Testis (tissue), 2 donors: ENCODE data around the gene GRIK4.
A peak's percentile ranks its signal among the peaks of the same experiment; 100 is the strongest.

Experiments used
- CTCF ChIP-seq, 3 experiments: fragments of 450-650 bp in 2 of 3; fragments of 200-600 bp in 1 of 3; sonication (generic) in 1 of 3; IDR thresholded peaks; one replicate each; pipeline ENCODE4 v1.5.1; 2016 to 2019; ENCODE audit warnings: antibody characterized with exemption in 3 of 3, mild to moderate bottlenecking in 2 of 3, moderate library complexity in 1 of 3
- POLR2A ChIP-seq: fragments of 450-650 bp; IDR thresholded peaks from one replicate; pipeline ENCODE4 v1.6.1; 2017; ENCODE audit warnings: antibody characterized with exemption, mild to moderate bottlenecking, moderate library complexity

DNA sequence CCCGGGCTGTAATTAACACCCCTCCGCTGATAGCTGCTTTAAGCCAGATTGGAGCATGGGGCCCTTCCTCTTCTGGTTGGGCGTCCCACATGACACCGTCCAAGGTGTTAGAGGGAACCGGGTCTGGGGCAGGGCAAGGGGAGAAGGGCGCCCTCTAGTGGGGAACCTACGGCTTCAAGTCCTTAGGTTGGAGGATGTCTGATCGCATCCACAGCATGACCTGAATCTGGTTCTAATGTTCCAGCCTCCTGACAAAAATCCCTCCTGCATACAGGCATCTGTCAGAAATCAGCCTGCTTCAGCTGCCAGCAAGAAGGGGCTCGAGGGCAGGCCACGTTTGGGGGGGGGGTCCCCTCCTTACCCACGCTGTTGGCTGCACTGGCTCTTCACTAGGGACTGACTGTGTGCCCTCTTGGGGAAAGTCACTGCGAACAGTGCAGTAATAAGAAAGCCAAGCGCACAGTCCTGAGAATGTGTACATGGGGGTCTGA lies 418.2 kb downstream of the GRIK4 start:
- TF ChIP-seq CTCF (IDR thresholded peaks at IDR 0.05): peak in 2 of 3 experiments; percentile 30 to 63
- no peak for TF ChIP-seq POLR2A
